ENCODE measurements around the gene VEGFC.

Gene VEGFC

GRCh38 chr4:176814770-176815169, 22.0 kb upstream of the VEGFC start:
- no peak for DNase-seq (ENCODE audit: low read depth in 1 of 2, low spot score in 1 of 2)
- no peaks in the 10 kb centered on the region for H3K27me3 ChIP-seq (ENCODE audit: insufficient read depth, poor library complexity, severe bottlenecking)
- no peak overlapping the region for H3K27ac ChIP-seq (replicated peaks)
- TF ChIP-seq REST (IDR thresholded peaks at IDR 0.05; ENCODE audit: insufficient replicate concordance, low read depth): no peak
- TF ChIP-seq CTCF (IDR thresholded peaks at IDR 0.05; ENCODE audit: insufficient read depth, low read length): no peak
- no peak for TF ChIP-seq GABPA (IDR thresholded peaks at IDR 0.05; ENCODE audit: low read depth)
- no peak for TF ChIP-seq POLR2AphosphoS5 (IDR thresholded peaks at IDR 0.05; ENCODE audit: low read depth)
- TF ChIP-seq SPI1 (IDR thresholded peaks at IDR 0.05; ENCODE audit: borderline replicate concordance, low read depth): no peak
- H3K4me3 ChIP-seq (replicated peaks; ENCODE audit: insufficient read depth, low read length): no peak overlapping the region

- no peak overlapping the region for H3K4me3 ChIP-seq (replicated peaks; ENCODE audit: insufficient read depth, low read length)
- H3K27me3 ChIP-seq (ENCODE audit: insufficient read depth, poor library complexity, severe bottlenecking): no peaks in the 10 kb centered on the region
- H3K27ac ChIP-seq (replicated peaks): no peak overlapping the region
- no peak for TF ChIP-seq REST (IDR thresholded peaks at IDR 0.05; ENCODE audit: insufficient replicate concordance, low read depth)
- TF ChIP-seq POLR2AphosphoS5 (IDR thresholded peaks at IDR 0.05; ENCODE audit: low read depth): no peak
- no peak for TF ChIP-seq SPI1 (IDR thresholded peaks at IDR 0.05; ENCODE audit: borderline replicate concordance, low read depth)
- TF ChIP-seq CTCF (IDR thresholded peaks at IDR 0.05; ENCODE audit: insufficient read depth, low read length): no peak
- TF ChIP-seq GABPA (IDR thresholded peaks at IDR 0.05; ENCODE audit: low read depth): no peak
- no peak for DNase-seq (ENCODE audit: low read depth in 1 of 2, low spot score in 1 of 2)
These were observed 17.9 kb upstream of the VEGFC start for GRCh38 chr4:176810481-176811249.

- no peaks in the 10 kb centered on the region for H3K27me3 ChIP-seq (ENCODE audit: insufficient read depth, poor library complexity, severe bottlenecking)
- no peak for DNase-seq (ENCODE audit: low read depth in 1 of 2, low spot score in 1 of 2)
- TF ChIP-seq CTCF (IDR thresholded peaks at IDR 0.05; ENCODE audit: insufficient read depth, low read length) (no peak), SPI1 (IDR thresholded peaks at IDR 0.05; ENCODE audit: borderline replicate concordance, low read depth) (no peak), GABPA (IDR thresholded peaks at IDR 0.05; ENCODE audit: low read depth) (no peak), POLR2AphosphoS5 (IDR thresholded peaks at IDR 0.05; ENCODE audit: low read depth) (no peak), REST (IDR thresholded peaks at IDR 0.05; ENCODE audit: insufficient replicate concordance, low read depth) (no peak)
- no peak overlapping the region for H3K27ac ChIP-seq (replicated peaks)
- no peak overlapping the region for H3K4me3 ChIP-seq (replicated peaks; ENCODE audit: insufficient read depth, low read length)
These were observed 14.2 kb upstream of the VEGFC start for GRCh38 chr4:176806778-176807375.
